NCI-H1417 treated with DMSO at 0.1 percent for 48 hours (cell line): Measurements from ENCODE around the gene FYB2.

ENCODE experiments used
- DNase-seq: peaks from one replicate; lab custom pipeline; 2025; lab: John Stamatoyannopoulos, UW

FYB2 gene, protein sequence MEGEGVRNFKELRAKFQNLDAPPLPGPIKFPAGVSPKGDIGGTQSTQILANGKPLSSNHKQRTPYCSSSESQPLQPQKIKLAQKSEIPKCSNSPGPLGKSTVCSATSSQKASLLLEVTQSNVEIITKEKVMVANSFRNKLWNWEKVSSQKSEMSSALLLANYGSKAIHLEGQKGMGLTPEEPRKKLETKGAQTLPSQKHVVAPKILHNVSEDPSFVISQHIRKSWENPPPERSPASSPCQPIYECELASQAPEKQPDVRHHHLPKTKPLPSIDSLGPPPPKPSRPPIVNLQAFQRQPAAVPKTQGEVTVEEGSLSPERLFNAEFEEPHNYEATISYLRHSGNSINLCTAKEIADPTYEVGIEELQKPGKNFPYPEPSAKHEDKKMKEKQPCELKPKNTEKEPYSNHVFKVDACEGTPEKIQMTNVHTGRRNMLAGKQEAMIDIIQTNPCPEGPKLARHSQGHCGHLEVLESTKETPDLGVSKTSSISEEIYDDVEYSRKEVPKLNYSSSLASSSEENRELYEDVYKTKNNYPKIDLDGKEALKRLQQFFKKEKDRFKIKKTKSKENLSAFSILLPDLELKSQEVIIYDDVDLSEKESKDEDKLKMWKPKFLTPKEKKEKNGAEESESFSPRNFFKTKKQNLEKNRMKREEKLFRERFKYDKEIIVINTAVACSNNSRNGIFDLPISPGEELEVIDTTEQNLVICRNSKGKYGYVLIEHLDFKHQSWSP

GRCh38 chr1:56819387-56819899 is at the start of gene FYB2:
Gene FYB2 (minus strand): TSS chr1:56819404. CDS start chr1:56819290, 114 bp downstream.
- DNase-seq, result no peak

- no peak for DNase-seq
Observed at GRCh38 chr1:56868761-56869160, 49.6 kb upstream of the FYB2 start.

DNA sequence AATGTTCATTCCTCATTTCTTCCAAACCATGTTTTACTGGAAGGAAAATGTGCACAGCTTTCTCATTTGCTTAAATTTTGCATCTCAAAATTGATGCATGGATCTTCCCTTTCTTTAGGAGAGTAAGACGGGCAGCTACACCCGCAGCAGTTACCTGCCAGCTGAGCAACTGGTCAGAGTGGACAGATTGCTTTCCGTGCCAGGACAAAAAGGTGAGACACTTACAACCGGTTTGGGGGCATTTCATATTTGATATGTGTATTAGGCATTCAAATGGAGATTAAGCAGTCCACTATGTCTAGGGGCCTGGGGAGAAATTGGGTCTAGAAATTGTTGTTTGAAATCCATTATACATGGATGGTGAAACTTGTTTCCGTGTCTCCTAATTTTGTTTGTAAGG is 48.3 kb upstream of the FYB2 start:
- no peak for DNase-seq

- DNase-seq, result no peak
Observed at GRCh38 chr1:56866656-56867055, 47.5 kb upstream of the FYB2 start.

DNA sequence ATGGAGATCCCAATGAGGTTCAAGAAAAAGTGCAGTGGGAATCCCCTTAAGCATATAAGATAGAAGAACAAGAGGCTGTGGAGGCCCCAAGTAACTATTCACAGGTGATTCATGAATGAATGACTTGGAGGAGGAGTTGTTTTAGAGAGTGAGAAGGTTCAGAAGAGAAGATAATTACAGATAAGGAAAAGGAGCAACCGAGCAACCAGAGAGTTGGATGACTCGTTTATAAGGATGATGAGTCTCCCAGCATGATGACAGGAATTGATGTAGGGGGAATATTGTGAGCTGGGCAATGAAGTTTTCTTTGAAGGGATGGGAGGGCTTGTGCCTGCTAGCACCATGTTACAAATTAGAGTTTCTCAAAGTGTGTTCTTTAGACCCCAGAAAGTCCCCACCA is 45.2 kb upstream of the FYB2 start:
- DNase-seq, result no peak

GRCh38 chr1:56863265-56863992 is 44.2 kb upstream of the FYB2 start:
- no peak for DNase-seq

- no peak for DNase-seq
Observed at GRCh38 chr1:56859287-56859686, 40.1 kb upstream of the FYB2 start.

- no peak for DNase-seq
Observed at GRCh38 chr1:56856186-56856585, 37.0 kb upstream of the FYB2 start.

- DNase-seq, result no peak
Observed at GRCh38 chr1:56855190-56855589, 36.0 kb upstream of the FYB2 start.

GRCh38 chr1:56854521-56855099 is 35.4 kb upstream of the FYB2 start, which contains the start of gene C8A:
Gene C8A (plus strand): TSS chr1:56854797. CDS start chr1:56854902, 105 bp downstream.
- DNase-seq, result no peak

DNA sequence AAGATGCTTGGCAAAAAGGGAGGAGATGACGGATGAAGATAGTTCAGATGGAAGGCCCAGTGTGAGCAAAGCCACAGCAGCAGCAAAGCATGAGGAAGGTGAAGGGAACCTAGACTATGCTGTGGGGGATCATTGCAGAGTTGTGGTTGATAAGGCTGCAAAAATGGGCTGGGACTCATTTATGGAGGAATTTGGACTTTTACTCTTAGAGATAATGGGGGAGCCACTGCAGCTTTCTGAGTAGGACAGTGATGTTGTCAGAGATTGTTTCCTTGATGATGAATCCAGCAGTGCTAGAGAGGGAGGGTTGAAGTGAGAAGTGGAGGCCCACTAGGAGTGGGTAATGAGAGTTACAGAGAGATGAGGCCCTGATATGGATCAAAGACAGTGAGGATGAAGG is 33.3 kb upstream of the FYB2 start:
- DNase-seq, result no peak

GRCh38 chr1:56850922-56851321 is 31.7 kb upstream of the FYB2 start:
- DNase-seq, result no peak

DNA sequence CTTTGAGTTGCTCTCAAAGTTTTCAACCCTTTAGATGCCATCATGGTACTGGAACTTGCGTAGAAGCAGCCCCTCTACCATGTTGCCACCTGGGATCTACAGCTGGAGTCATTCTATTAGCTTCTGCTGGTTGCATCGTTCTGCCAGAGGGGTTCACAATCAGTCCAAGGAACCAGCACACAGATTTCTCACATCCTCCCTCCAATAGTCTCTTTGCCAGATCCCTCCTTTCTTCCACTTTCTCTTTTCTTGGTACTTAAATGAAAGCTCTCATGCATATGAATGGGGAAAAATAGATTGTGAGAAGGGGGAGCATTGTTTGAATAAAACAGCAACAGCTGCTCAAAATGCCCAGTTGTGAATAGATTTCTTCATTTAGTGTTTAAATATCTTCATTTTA is 31.2 kb upstream of the FYB2 start:
- DNase-seq, result no peak

- no peak for DNase-seq
Observed at GRCh38 chr1:56849750-56850149, 30.5 kb upstream of the FYB2 start.

DNA sequence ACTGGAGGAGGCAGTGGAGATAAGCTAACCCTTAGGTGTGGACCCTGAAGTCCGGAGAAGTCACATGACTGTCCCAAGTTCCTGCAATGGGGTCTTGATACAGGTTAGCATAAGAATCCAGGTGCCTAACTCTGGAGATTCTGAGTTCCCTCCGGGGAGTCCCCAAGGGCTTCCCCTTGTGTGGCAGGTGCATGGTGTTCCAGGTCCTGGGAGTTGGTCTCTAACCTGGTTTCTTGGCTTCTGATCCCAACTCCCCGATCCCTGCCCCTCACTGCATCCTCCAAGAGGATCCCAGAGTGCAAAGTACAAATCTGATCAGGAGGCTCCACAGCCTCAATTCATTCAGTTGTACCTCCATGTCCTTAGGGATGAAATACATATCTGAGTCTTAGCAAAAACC is 26.1 kb upstream of the FYB2 start:
- DNase-seq, result no peak

GRCh38 chr1:56844545-56845136 is 25.4 kb upstream of the FYB2 start:
- DNase-seq, result no peak

DNA sequence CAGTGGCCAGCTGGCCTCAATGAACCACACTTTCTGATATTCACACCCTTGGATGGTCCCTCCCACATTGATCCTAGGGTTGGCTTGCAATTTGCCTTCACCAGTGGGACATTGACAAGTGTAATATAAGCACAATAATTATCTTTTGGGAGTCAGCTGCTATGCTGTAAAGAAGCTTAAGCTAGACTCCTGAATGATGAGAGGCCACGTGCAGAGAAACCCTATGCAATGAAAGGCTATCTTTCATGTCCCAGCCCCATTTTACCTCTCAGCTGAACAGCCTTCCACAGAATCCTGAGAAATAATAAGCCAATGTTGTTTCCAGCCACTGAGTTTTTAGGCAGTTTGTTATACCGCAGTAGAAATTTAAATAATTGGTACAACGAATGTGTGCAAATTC is 24.3 kb upstream of the FYB2 start:
- no peak for DNase-seq

DNA sequence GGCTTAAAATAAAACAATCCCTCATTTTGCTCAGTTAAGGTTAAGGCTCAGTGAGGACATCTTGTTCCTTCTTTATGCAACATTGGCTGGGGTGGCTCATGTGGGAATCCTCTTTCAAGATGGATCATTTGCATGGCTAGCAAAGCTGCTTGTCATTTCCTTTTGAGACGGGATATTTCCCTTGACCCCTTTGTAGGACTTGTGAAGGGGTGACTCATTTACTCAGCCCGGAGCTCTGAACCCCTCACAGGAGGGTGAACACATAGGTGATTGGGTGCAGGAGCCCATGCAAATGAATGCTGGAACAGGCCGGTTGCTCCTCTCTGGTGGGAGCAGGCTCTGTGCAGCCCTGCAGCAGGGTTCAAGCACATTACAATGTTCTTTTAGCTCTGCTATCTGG is 19.6 kb upstream of the FYB2 start:
- no peak for DNase-seq

DNA sequence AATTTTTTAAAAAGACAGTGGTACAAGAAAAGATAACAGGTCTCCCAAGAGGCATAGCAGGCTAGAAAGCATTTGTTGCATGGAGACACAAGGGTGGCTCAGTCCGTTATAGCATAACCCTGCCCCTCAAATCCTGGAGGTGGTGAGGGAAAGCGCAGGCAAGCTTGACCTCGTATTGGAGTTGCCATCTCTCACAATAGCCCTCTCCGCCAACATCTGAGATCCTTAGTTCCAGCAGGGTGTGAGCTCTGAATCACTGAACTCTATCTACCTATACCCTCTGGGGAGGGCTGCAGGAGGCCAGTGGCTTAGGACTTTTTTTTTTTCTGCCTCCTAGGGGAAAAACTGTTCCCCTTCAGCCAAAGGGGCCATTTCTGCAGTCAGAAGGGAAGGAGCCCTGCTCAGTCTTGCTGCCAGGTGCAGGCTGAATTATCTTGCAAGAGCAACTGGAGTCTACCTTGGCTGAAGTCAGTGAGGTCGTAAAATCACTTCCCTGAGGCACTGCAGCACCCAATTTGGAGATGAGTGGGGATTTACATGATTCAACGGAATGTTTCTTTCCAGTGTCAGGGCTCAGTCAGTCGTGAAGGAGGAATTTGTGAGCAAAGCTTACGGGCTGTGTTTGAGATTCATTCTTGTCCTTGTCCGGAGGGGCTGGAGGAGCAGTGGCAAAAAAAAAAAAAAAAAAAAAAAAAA is 18.2 kb upstream of the FYB2 start:
- DNase-seq, result no peak

DNA sequence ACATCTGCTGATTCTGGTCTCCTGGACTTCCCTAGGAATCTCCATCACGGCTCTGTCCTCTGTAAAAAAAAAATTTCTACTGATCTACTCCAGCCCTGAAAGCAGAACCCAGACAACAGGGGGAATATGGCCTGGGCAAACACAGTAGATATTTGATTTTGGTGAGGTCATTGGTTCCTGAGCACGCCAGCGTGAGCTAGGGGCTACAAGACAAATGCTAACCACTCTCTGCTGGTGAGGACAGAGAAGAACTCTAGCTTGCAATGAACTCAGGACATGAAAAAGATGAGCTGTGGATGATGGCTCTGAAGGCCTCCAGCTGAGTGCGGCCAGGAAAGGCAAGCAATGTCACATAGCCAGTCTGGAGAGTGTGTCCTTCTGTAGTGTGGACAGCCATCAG is 17.2 kb upstream of the FYB2 start:
- DNase-seq, result no peak

DNA sequence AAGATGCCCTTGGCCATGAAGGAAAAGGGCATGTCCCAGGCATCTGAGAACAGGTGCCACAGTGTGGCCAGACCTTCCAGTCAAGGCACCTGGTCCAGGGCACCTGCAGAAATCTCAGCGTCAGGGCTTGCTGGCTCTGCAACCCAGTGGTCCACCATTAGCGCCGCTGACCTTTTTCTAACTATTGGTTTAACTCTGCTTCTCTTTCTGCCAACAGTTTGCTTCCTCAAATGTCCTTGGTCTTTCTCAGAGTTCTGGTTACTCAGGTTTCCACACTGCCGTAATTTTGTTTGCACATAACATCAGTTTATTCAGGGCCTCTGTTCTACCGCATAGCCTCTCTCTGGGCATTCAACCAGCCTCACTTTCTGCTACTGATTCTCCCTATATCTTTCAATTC is 16.5 kb upstream of the FYB2 start:
- no peak for DNase-seq
